ENCODE results near the gene ASIC2. TPM values are rescaled to one million over a fixed set of nuclear protein-coding genes. Genes with fewer than 3 reads are reported as not detected.

ASIC2 gene
- total RNA-seq, 1 experiment from 2014 or later: 0.11 TPM

GRCh38 chr17:33131620-33132019, 161.5 kb downstream of the ASIC2 start:
- peaks cover 29% of the 10 kb centered on the region for H3K27me3 ChIP-seq (ENCODE audit: low read length)
- H2AFZ ChIP-seq (ENCODE audit: low read length): no peak overlapping the region
- intact Hi-C loops (cut with micrococcal nuclease): no loop called here
- H4K20me1 ChIP-seq (ENCODE audit: low read length): no peaks in the 10 kb centered on the region
- ChIA-PET CTCF (no interaction called here), POLR2A (ENCODE audit: unreplicated experiment) (no interaction called here)
- H3K36me3 ChIP-seq (ENCODE audit: low read depth, low read length): no peaks in the 10 kb centered on the region
- H3K9me3 ChIP-seq (ENCODE audit: low read length): no peaks in the 10 kb centered on the region
- BruUV-seq (replicated peaks): no TSS peak
- no peaks in the 10 kb centered on the region for H3K79me2 ChIP-seq (ENCODE audit: low read length)
- no peak overlapping the region for H3K27ac ChIP-seq (ENCODE audit: low read length)
- peaks cover 14% of the 10 kb centered on the region for H3K4me1 ChIP-seq (ENCODE audit: insufficient read depth, low read length)
- ATAC-seq: no peak
- no peak overlapping the region for H3K9ac ChIP-seq (ENCODE audit: low read length)
- H3K4me3 ChIP-seq (ENCODE audit: low read length): no peak overlapping the region
- TF ChIP-seq CTCF (conservative IDR thresholded peaks at IDR 0.05; ENCODE audit: low read depth, low read length) (no peak), EZH2phosphoT487 (IDR thresholded peaks at IDR 0.05; ENCODE audit: borderline replicate concordance, low read length) (no peak), EZH2 (IDR thresholded peaks at IDR 0.05; ENCODE audit: low read length, unreplicated experiment) (no peak)
- no peaks in the 10 kb centered on the region for H3F3A ChIP-seq (ENCODE audit: low read length, unreplicated experiment)
- no peak for DNase-seq
- no peak overlapping the region for H3K4me2 ChIP-seq (ENCODE audit: low read length)
- H3K9me2 ChIP-seq (replicated peaks; ENCODE audit: low read length): no peaks in the 10 kb centered on the region

- ChIA-PET CTCF (no interaction called here), POLR2A (ENCODE audit: unreplicated experiment) (no interaction called here)
- no peaks in the 10 kb centered on the region for H3K9me2 ChIP-seq (replicated peaks; ENCODE audit: low read length)
- BruUV-seq (replicated peaks): no TSS peak
- H3K36me3 ChIP-seq (ENCODE audit: low read depth, low read length): no peaks in the 10 kb centered on the region
- H3K27me3 ChIP-seq (ENCODE audit: low read length): peaks cover 11% of the 10 kb centered on the region
- H3K4me2 ChIP-seq (ENCODE audit: low read length): peak overlapping the region; percentile 41
- no peaks in the 10 kb centered on the region for H4K20me1 ChIP-seq (ENCODE audit: low read length)
- peak overlapping the region; percentile 35; the same call in 1 of the 2 replicates for H2AFZ ChIP-seq (ENCODE audit: low read length)
- no peaks in the 10 kb centered on the region for H3F3A ChIP-seq (ENCODE audit: low read length, unreplicated experiment)
- TF ChIP-seq EZH2phosphoT487 (IDR thresholded peaks at IDR 0.05; ENCODE audit: borderline replicate concordance, low read length) (no peak), CTCF (conservative IDR thresholded peaks at IDR 0.05; ENCODE audit: low read depth, low read length) (no peak), EZH2 (IDR thresholded peaks at IDR 0.05; ENCODE audit: low read length, unreplicated experiment) (no peak)
- peaks cover 37% of the 10 kb centered on the region for H3K4me1 ChIP-seq (ENCODE audit: insufficient read depth, low read length)
- no peaks in the 10 kb centered on the region for H3K79me2 ChIP-seq (ENCODE audit: low read length)
- peak overlapping the region; percentile 24; the same call in 1 of the 2 replicates for H3K9ac ChIP-seq (ENCODE audit: low read length)
- no peak for ATAC-seq
- intact Hi-C loops (cut with micrococcal nuclease): no loop called here
- peak overlapping the region; percentile 72 for H3K27ac ChIP-seq (ENCODE audit: low read length)
- H3K9me3 ChIP-seq (ENCODE audit: low read length): no peaks in the 10 kb centered on the region
- peak; percentile 71 for DNase-seq
- H3K4me3 ChIP-seq (ENCODE audit: low read length): no peak overlapping the region
Measured at GRCh38 chr17:33127706-33128105, 165.4 kb downstream of the ASIC2 start.

GRCh38 chr17:33126086-33126485, 167.0 kb downstream of the ASIC2 start:
- Histone ChIP-seq H3K4me1 (ENCODE audit: insufficient read depth, low read length) (peaks cover 37% of the 10 kb centered on the region), H3F3A (ENCODE audit: low read length, unreplicated experiment) (no peaks in the 10 kb centered on the region), H3K27me3 (ENCODE audit: low read length) (no peaks in the 10 kb centered on the region), H3K9ac (ENCODE audit: low read length) (peak overlapping the region; percentile 16; the same call in 1 of the 2 replicates), H3K4me3 (ENCODE audit: low read length) (no peak overlapping the region), H4K20me1 (ENCODE audit: low read length) (no peaks in the 10 kb centered on the region), H3K36me3 (ENCODE audit: low read depth, low read length) (no peaks in the 10 kb centered on the region), H2AFZ (ENCODE audit: low read length) (no peak overlapping the region), H3K79me2 (ENCODE audit: low read length) (no peaks in the 10 kb centered on the region), H3K4me2 (ENCODE audit: low read length) (no peak overlapping the region), H3K9me2 (replicated peaks; ENCODE audit: low read length) (no peaks in the 10 kb centered on the region), H3K9me3 (ENCODE audit: low read length) (no peaks in the 10 kb centered on the region), H3K27ac (ENCODE audit: low read length) (peak overlapping the region; percentile 74)
- DNase-seq: no peak
- intact Hi-C loops (cut with micrococcal nuclease): no loop called here
- BruUV-seq (replicated peaks): no TSS peak
- POLR2A ChIA-PET (ENCODE audit: unreplicated experiment): no interaction called here
- no peak for TF ChIP-seq CTCF (conservative IDR thresholded peaks at IDR 0.05; ENCODE audit: low read depth, low read length)
- no peak for ATAC-seq
- CTCF ChIA-PET: no interaction called here
